Measurements from ENCODE around the gene CALM3.

- no peak for TF ChIP-seq YY1 (IDR thresholded peaks at IDR 0.05; ENCODE audit: insufficient read depth, insufficient read length)
- TF ChIP-seq ZNF274 (IDR thresholded peaks at IDR 0.05; ENCODE audit: low read depth, low read length) = no peak
- TF ChIP-seq SUZ12 (IDR thresholded peaks at IDR 0.05; ENCODE audit: extremely low read depth, insufficient read depth, insufficient read length) = no peak
Observed at GRCh38 chr19:46616631-46617322, 15.6 kb downstream of the CALM3 start.
